ENCODE data around the gene MUC5B.
"Not testable (repeated sequence)": the region's sequence is repeated elsewhere in the genome, so short reads cannot be mapped to it uniquely, and the experiment has no call there.

Gene MUC5B

GRCh38 chr11:1233351-1234053, 10.6 kb downstream of the MUC5B start:
- DNase-seq (ENCODE audit: low read depth) = no peak

GRCh38 chr11:1234054-1234720, 11.3 kb downstream of the MUC5B start:
- no peak for DNase-seq (ENCODE audit: low read depth)

GRCh38 chr11:1234771-1235305, 12.0 kb downstream of the MUC5B start:
- DNase-seq (ENCODE audit: low read depth) = no peak

- DNase-seq (ENCODE audit: low read depth) = no peak
Measured at GRCh38 chr11:1235306-1235900, 12.5 kb downstream of the MUC5B start.

- DNase-seq (ENCODE audit: low read depth) = no peak
Measured at GRCh38 chr11:1235901-1236315, 13.0 kb downstream of the MUC5B start.

- no peak for DNase-seq (ENCODE audit: low read depth)
Measured at GRCh38 chr11:1236316-1237127, 13.7 kb downstream of the MUC5B start.

- no peak for DNase-seq (ENCODE audit: low read depth)
Measured at GRCh38 chr11:1237128-1237580, 14.3 kb downstream of the MUC5B start.

- DNase-seq (ENCODE audit: low read depth) = no peak
Measured at GRCh38 chr11:1237851-1238250, 15.0 kb downstream of the MUC5B start.

- DNase-seq (ENCODE audit: low read depth) = no peak
Measured at GRCh38 chr11:1238767-1239595, 16.1 kb downstream of the MUC5B start.

- DNase-seq (ENCODE audit: low read depth) = no peak
Measured at GRCh38 chr11:1239596-1240205, 16.8 kb downstream of the MUC5B start.

- DNase-seq (ENCODE audit: low read depth) = no peak
Measured at GRCh38 chr11:1240771-1241170, 17.9 kb downstream of the MUC5B start.

GRCh38 chr11:1241706-1242105, 18.8 kb downstream of the MUC5B start:
- DNase-seq (ENCODE audit: low read depth) = no peak

GRCh38 chr11:1242289-1242688, 19.4 kb downstream of the MUC5B start:
- DNase-seq (ENCODE audit: low read depth) = no peak

- DNase-seq (ENCODE audit: low read depth) = not testable (repeated sequence)
Measured at GRCh38 chr11:1242751-1243150, 19.9 kb downstream of the MUC5B start.

GRCh38 chr11:1243521-1243920, 20.7 kb downstream of the MUC5B start:
- DNase-seq (ENCODE audit: low read depth) = not testable (repeated sequence)

- not testable (repeated sequence) for DNase-seq (ENCODE audit: low read depth)
Measured at GRCh38 chr11:1244557-1244956, 21.7 kb downstream of the MUC5B start.

GRCh38 chr11:1245717-1246116, 22.9 kb downstream of the MUC5B start:
- not testable (repeated sequence) for DNase-seq (ENCODE audit: low read depth)

GRCh38 chr11:1246301-1246700, 23.4 kb downstream of the MUC5B start:
- not testable (repeated sequence) for DNase-seq (ENCODE audit: low read depth)

- not testable (repeated sequence) for DNase-seq (ENCODE audit: low read depth)
Measured at GRCh38 chr11:1247026-1247425, 24.2 kb downstream of the MUC5B start.

GRCh38 chr11:1248951-1249350, 26.1 kb downstream of the MUC5B start:
- DNase-seq (ENCODE audit: low read depth) = not testable (repeated sequence)

GRCh38 chr11:1250411-1250810, 27.5 kb downstream of the MUC5B start:
- not testable (repeated sequence) for DNase-seq (ENCODE audit: low read depth)
